ENCODE data around the gene EVA1A. TPM values are rescaled to one million over a fixed set of nuclear protein-coding genes. Genes with fewer than 3 reads are reported as not detected.

The EVA1A gene
- total and polyA plus RNA-seq, 9 donors, result 4.7 to 12.7 (median 7.5) TPM

GRCh38 chr2:75604484-75604883, 43.7 kb upstream of the EVA1A start:
- Histone ChIP-seq H3K27me3 (ENCODE audit: control insufficient read depth, insufficient read depth, low read length) (peaks cover 3% of the 10 kb centered on the region), H3K27ac (ENCODE audit: low read length) (no peak overlapping the region)
- WGBS (ENCODE audit: insufficient coverage), result 77% methylated on average over 4 of the region's 4 CpGs

DNA sequence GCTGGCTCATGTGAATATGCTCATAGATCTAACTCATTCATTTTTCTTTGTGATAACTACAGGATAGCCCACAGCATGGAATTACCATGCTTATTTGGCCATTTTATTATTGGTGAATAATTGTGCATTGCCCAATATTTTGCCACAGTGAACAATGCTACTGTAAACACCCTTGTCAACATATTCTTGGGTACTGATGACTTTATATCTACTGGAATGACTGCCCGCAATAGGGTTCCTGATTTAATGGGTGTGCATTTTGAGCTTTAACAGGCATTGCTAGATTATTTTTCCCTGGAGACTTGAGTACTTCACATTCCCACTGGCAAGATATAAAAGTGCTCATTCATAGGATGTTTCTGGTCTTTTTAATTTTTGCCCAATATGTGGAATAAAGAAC, 42.7 kb upstream of the EVA1A start:
- Histone ChIP-seq H3K9me3 (replicated peaks; ENCODE audit: control insufficient read depth, low read depth, low read length) (no peaks in the 10 kb centered on the region), H3K4me3 (ENCODE audit: low read length) (no peak overlapping the region), H3K4me1 (ENCODE audit: control insufficient read depth, insufficient read depth, low read length) (no peaks in the 10 kb centered on the region), H3K27me3 (ENCODE audit: control insufficient read depth, insufficient read depth, low read length) (no peaks in the 10 kb centered on the region), H3K36me3 (ENCODE audit: control insufficient read depth, insufficient read depth, low read length) (no peaks in the 10 kb centered on the region), H3K27ac (ENCODE audit: low read length) (no peak overlapping the region)
- DNase-seq, result no peak
- WGBS (ENCODE audit: insufficient coverage), result no CpG with 5 or more reads among the region's 1 CpG

More at GRCh38 chr2:75604484-75604883, 43.7 kb upstream of the EVA1A start:
- Histone ChIP-seq H3K36me3 (ENCODE audit: control insufficient read depth, insufficient read depth, low read length) (no peaks in the 10 kb centered on the region), H3K4me3 (ENCODE audit: low read length) (no peak overlapping the region), H3K4me1 (ENCODE audit: control insufficient read depth, insufficient read depth, low read length) (peaks cover 4% of the 10 kb centered on the region), H3K9me3 (replicated peaks; ENCODE audit: control insufficient read depth, low read depth, low read length) (no peaks in the 10 kb centered on the region)
- no peak for DNase-seq

- Histone ChIP-seq H3K27ac (ENCODE audit: low read length) (no peak overlapping the region), H3K27me3 (ENCODE audit: control insufficient read depth, insufficient read depth, low read length) (no peaks in the 10 kb centered on the region), H3K9me3 (replicated peaks; ENCODE audit: control insufficient read depth, low read depth, low read length) (no peaks in the 10 kb centered on the region), H3K4me1 (ENCODE audit: control insufficient read depth, insufficient read depth, low read length) (no peaks in the 10 kb centered on the region), H3K36me3 (ENCODE audit: control insufficient read depth, insufficient read depth, low read length) (no peaks in the 10 kb centered on the region), H3K4me3 (ENCODE audit: low read length) (no peak overlapping the region)
- WGBS (ENCODE audit: insufficient coverage), result 83% methylated on average over 1 of the region's 6 CpGs
- DNase-seq, result no peak
Measured at GRCh38 chr2:75602724-75603342, 42.1 kb upstream of the EVA1A start.

DNA sequence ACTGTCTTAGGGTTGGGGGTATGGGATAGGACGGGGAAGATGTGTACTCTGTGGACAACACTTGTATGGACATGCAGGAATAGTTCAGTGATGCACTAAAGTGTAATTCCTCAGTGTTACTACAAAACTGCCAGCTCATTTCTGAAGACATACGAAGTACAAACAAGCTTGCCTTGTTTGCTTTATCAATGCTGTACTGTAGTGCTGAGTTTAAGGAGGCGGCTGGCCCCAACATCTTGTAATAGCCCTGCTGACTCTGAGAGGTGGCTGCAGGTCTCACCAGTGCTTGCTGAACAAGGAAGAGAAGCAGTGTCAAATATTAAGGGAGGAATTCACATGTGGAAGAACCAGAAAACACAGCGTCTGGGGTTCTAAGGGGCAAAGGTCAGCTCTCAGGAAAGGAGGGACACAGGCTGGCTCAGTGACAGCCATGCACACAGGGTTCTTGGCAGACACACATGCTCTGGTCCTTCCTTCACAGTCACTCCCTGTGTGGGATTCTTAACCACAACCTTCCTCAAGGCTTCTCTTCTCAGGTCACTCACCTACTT, 39.8 kb upstream of the EVA1A start:
- 71% methylated on average over 4 of the region's 4 CpGs for WGBS (ENCODE audit: insufficient coverage)
- Histone ChIP-seq H3K27ac (ENCODE audit: low read length) (no peak overlapping the region), H3K27me3 (ENCODE audit: control insufficient read depth, insufficient read depth, low read length) (no peaks in the 10 kb centered on the region), H3K4me1 (ENCODE audit: control insufficient read depth, insufficient read depth, low read length) (no peaks in the 10 kb centered on the region), H3K9me3 (replicated peaks; ENCODE audit: control insufficient read depth, low read depth, low read length) (no peaks in the 10 kb centered on the region), H3K36me3 (ENCODE audit: control insufficient read depth, insufficient read depth, low read length) (no peaks in the 10 kb centered on the region), H3K4me3 (ENCODE audit: low read length) (no peak overlapping the region)
- no peak for DNase-seq

DNA sequence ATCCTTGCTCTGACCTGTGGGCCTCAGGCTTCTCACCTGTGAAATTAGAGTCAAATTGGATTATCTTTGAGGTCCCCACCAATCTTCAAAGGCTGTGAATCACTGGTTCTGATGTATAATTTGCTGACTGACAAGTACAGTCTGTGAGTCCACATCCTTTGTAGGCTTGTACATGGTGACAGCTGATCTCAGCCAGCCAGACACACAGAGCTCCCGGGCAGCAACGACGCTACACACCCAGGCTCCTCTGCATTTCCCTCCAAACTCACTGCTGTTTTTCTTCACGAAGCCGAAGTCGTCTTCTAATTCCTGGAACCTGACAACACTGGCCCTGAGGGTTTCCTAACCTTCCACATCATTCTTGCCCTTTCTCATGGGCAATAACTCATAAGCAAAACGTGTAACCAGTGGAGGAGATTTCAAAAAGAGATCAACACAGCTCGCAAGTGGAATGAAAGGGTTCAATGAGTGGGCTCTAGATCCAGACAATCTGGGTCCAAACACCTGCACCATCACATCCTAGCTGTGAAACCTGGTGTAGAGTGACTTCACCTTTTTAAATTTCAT, 37.9 kb upstream of the EVA1A start:
- Histone ChIP-seq H3K4me1 (ENCODE audit: control insufficient read depth, insufficient read depth, low read length) (no peaks in the 10 kb centered on the region), H3K4me3 (ENCODE audit: low read length) (no peak overlapping the region), H3K9me3 (replicated peaks; ENCODE audit: control insufficient read depth, low read depth, low read length) (no peaks in the 10 kb centered on the region), H3K27me3 (ENCODE audit: control insufficient read depth, insufficient read depth, low read length) (no peaks in the 10 kb centered on the region), H3K36me3 (ENCODE audit: control insufficient read depth, insufficient read depth, low read length) (no peaks in the 10 kb centered on the region), H3K27ac (ENCODE audit: low read length) (no peak overlapping the region)
- no peak for DNase-seq
- WGBS (ENCODE audit: insufficient coverage), result 92% methylated on average over 4 of the region's 8 CpGs

DNA sequence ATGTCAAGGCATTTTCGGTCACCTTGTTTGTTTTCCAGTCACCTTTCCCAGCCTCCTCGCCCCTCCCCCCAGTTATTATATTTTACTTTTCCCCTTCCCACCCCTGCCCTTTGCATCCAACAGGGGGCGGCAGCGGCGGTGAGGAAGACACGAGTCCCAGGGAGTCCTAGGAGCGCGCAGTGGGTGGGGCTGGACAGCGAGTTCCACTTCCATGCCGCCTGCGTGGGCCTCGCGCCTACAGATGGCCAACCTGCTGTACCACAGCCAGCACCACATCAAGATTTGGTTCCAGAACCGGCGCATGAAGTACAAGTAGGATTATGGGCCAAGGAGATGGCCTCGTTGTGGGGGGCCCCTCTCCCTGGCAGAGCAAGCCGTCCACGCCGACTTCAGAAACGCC, 37.2 kb upstream of the EVA1A start:
- H3K27ac ChIP-seq (ENCODE audit: low read length), result no peak overlapping the region
- DNase-seq, result no peak
- H3K4me3 ChIP-seq (ENCODE audit: low read length), result no peak overlapping the region
- WGBS (ENCODE audit: insufficient coverage), result 95% methylated on average over 12 of the region's 20 CpGs
- H3K36me3 ChIP-seq (ENCODE audit: control insufficient read depth, insufficient read depth, low read length), result no peaks in the 10 kb centered on the region
- no peaks in the 10 kb centered on the region for H3K9me3 ChIP-seq (replicated peaks; ENCODE audit: control insufficient read depth, low read depth, low read length)
- H3K27me3 ChIP-seq (ENCODE audit: control insufficient read depth, insufficient read depth, low read length), result no peaks in the 10 kb centered on the region
- H3K4me1 ChIP-seq (ENCODE audit: control insufficient read depth, insufficient read depth, low read length), result no peaks in the 10 kb centered on the region

- no peaks in the 10 kb centered on the region for H3K4me1 ChIP-seq (ENCODE audit: control insufficient read depth, insufficient read depth, low read length)
- WGBS (ENCODE audit: insufficient coverage), result 50% methylated on average over 1 of the region's 4 CpGs
- H3K36me3 ChIP-seq (ENCODE audit: control insufficient read depth, insufficient read depth, low read length), result no peaks in the 10 kb centered on the region
- H3K27me3 ChIP-seq (ENCODE audit: control insufficient read depth, insufficient read depth, low read length), result no peaks in the 10 kb centered on the region
- no peak overlapping the region for H3K27ac ChIP-seq (ENCODE audit: low read length)
- H3K4me3 ChIP-seq (ENCODE audit: low read length), result no peak overlapping the region
- H3K9me3 ChIP-seq (replicated peaks; ENCODE audit: control insufficient read depth, low read depth, low read length), result no peaks in the 10 kb centered on the region
- no peak for DNase-seq
Measured at GRCh38 chr2:75596784-75597183, 36.0 kb upstream of the EVA1A start.

DNA sequence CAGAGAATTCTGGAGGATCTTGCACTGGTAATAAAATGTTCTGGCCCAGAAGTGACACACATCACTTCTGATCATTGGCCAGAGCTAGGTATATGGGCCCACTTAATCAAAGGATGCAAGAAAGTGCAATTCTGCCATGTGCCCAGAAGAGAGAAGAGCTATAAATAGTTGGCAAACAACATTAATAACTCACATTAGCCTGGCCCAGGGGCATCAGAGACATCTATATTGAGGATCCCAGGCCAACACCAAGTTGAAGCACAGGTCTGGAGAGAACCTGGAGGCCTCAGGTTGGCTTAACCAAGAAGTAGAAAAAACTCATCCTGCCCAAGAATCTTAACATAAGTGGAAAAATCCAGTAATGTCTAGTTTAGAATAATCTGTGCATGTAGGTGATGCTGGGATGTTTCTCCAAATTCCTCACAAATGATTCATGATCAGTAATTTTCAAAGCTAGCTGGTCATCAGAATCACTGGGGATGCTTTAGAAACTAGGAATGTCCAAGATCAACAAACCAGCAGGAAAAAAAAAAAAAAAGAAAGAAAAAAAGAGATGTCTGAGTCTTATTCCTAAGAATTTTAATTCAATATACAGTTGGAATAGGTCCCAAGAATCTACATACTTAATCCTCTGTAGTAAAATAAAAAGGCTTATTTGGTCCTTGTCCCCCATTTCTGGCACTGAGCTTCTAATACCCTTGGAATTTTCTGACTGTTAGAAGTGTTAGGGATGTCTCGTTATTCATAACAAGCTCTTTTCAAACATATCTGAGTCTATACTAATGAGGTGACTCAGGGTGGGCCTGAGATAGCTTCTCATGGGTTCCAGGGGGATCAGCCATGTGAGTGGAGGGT, 35.0 kb upstream of the EVA1A start:
- no CpG with 5 or more reads among the region's 1 CpG for WGBS (ENCODE audit: insufficient coverage)
- Histone ChIP-seq H3K27ac (ENCODE audit: low read length) (no peak overlapping the region), H3K4me1 (ENCODE audit: control insufficient read depth, insufficient read depth, low read length) (no peaks in the 10 kb centered on the region), H3K4me3 (ENCODE audit: low read length) (no peak overlapping the region), H3K9me3 (replicated peaks; ENCODE audit: control insufficient read depth, low read depth, low read length) (no peaks in the 10 kb centered on the region), H3K27me3 (ENCODE audit: control insufficient read depth, insufficient read depth, low read length) (no peaks in the 10 kb centered on the region), H3K36me3 (ENCODE audit: control insufficient read depth, insufficient read depth, low read length) (no peaks in the 10 kb centered on the region)
- DNase-seq, result peak; percentile 13

GRCh38 chr2:75594596-75594995, 33.9 kb upstream of the EVA1A start:
- no peak for DNase-seq
- Histone ChIP-seq H3K36me3 (ENCODE audit: control insufficient read depth, insufficient read depth, low read length) (no peaks in the 10 kb centered on the region), H3K4me3 (ENCODE audit: low read length) (no peak overlapping the region), H3K9me3 (replicated peaks; ENCODE audit: control insufficient read depth, low read depth, low read length) (no peaks in the 10 kb centered on the region), H3K4me1 (ENCODE audit: control insufficient read depth, insufficient read depth, low read length) (no peaks in the 10 kb centered on the region), H3K27me3 (ENCODE audit: control insufficient read depth, insufficient read depth, low read length) (no peaks in the 10 kb centered on the region), H3K27ac (ENCODE audit: low read length) (no peak overlapping the region)
- no CpG with 5 or more reads among the region's 3 CpGs for WGBS (ENCODE audit: insufficient coverage)

DNA sequence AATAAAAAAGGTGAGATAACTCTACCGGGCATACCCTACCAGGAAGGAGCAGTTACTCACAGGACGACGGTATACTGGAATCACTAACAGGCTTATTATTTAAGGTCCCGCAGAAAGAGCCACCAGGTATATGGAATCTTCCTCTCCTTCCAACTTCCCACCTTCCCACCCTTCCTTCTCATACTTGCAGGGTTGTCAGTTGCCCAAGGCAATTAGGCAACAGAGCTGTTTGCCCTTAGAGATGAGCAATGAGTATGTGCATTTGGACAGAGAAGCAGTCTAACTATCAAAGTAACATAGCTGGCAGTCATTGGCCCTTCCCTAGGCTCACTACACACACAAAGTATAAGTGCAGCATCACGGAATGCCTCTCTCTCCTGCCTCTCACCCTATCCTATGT, 32.1 kb upstream of the EVA1A start:
- 100% methylated on average over 2 of the region's 5 CpGs for WGBS (ENCODE audit: insufficient coverage)
- no peak overlapping the region for H3K27ac ChIP-seq (ENCODE audit: low read length)
- H3K36me3 ChIP-seq (ENCODE audit: control insufficient read depth, insufficient read depth, low read length), result no peaks in the 10 kb centered on the region
- H3K4me3 ChIP-seq (ENCODE audit: low read length), result no peak overlapping the region
- no peak for DNase-seq
- no peaks in the 10 kb centered on the region for H3K4me1 ChIP-seq (ENCODE audit: control insufficient read depth, insufficient read depth, low read length)
- H3K27me3 ChIP-seq (ENCODE audit: control insufficient read depth, insufficient read depth, low read length), result no peaks in the 10 kb centered on the region
- no peaks in the 10 kb centered on the region for H3K9me3 ChIP-seq (replicated peaks; ENCODE audit: control insufficient read depth, low read depth, low read length)

Measured in muscle of leg (tissue), 11 donors.